Measurements from ENCODE around the gene BICD1. TPM values are rescaled to one million over a fixed set of nuclear protein-coding genes. Genes with fewer than 3 reads are reported as not detected.
A peak's percentile ranks its signal among the peaks of the same experiment; 100 is the strongest.

Gene BICD1
- total and polyA plus RNA-seq, 2 donors (not counting 1 experiment from before 2014, with no cell fraction given), result 15.2 to 93.5 TPM

DNA sequence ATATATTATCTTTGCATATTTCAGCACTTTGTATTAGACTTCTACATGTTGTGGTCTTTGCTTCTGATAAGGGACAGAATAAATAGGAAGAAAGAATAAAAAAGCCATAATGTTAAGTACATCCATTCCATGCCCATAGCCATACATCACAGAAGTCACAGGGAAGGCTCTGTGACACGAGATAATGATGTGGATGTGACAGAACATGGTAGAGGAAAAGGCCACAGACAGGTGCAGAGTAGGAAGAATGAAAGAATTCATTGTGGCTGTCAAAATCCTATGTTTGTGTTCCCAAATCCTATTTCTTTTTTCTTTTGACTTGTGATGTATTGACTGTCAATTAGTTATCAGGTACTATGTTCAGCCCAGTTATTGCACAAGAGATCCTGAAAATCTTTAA lies 38.4 kb downstream of the BICD1 start:
- intact Hi-C loops (cut with micrococcal nuclease), result no loop called here
- peaks cover 0 to 2% (median 0%) of the 10 kb centered on the region in 3 donors for H3K9me3 ChIP-seq (ENCODE audit: control extremely low read depth in 1 of 3, control insufficient read depth in 2 of 3, insufficient read depth in 1 of 3, low read length in 2 of 3)
- no peaks in the 10 kb centered on the region for H4K20me1 ChIP-seq (ENCODE audit: control insufficient read depth, insufficient read depth, low read length, poor library complexity, severe bottlenecking)
- H3K27me3 ChIP-seq (replicated peaks in 1 of 4; ENCODE audit: control extremely low read depth in 1 of 4, control insufficient read depth in 3 of 4, insufficient read depth in 4 of 4, low read length in 3 of 4), result no peaks in the 10 kb centered on the region
- DNase-seq, result no peak
- POLR2A ChIA-PET, result no interaction called here
- no peak overlapping the region for H2AFZ ChIP-seq (ENCODE audit: insufficient read depth, low read depth, low read length, poor library complexity, severe bottlenecking)
- Mint-ChIP-seq H3K4me3 (no peak overlapping the region), H3K4me1 (peaks cover 19% of the 10 kb centered on the region), H3K27ac (no peak overlapping the region), H3K9me3 (ENCODE audit: insufficient read depth) (peaks cover 3% of the 10 kb centered on the region), H3K27me3 (no peaks in the 10 kb centered on the region)
- H3K27ac ChIP-seq (ENCODE audit: low read length in 2 of 2), result no peak overlapping the region
- no peak overlapping the region for H3K4me3 ChIP-seq (ENCODE audit: control extremely low read depth in 1 of 5, extremely low read depth in 1 of 5, insufficient read depth in 1 of 5, low read depth in 2 of 5, low read length in 4 of 5)
- TF ChIP-seq, protein P1, sequence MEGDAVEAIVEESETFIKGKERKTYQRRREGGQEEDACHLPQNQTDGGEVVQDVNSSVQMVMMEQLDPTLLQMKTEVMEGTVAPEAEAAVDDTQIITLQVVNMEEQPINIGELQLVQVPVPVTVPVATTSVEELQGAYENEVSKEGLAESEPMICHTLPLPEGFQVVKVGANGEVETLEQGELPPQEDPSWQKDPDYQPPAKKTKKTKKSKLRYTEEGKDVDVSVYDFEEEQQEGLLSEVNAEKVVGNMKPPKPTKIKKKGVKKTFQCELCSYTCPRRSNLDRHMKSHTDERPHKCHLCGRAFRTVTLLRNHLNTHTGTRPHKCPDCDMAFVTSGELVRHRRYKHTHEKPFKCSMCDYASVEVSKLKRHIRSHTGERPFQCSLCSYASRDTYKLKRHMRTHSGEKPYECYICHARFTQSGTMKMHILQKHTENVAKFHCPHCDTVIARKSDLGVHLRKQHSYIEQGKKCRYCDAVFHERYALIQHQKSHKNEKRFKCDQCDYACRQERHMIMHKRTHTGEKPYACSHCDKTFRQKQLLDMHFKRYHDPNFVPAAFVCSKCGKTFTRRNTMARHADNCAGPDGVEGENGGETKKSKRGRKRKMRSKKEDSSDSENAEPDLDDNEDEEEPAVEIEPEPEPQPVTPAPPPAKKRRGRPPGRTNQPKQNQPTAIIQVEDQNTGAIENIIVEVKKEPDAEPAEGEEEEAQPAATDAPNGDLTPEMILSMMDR (IDR thresholded peaks at IDR 0.05), result no peak
- no peak for TF ChIP-seq EZH2 (IDR thresholded peaks at IDR 0.05; ENCODE audit: borderline replicate concordance, insufficient read depth, low read depth, low read length, poor library complexity, severe bottlenecking)
- H3K4me1 ChIP-seq (ENCODE audit: control insufficient read depth in 2 of 2, insufficient read depth in 2 of 2, low read length in 2 of 2), result peaks cover 14 to 16% of the 10 kb centered on the region in 2 donors
- CTCF ChIA-PET, result no interaction called here
- ATAC-seq (ENCODE audit: low read depth), result no peak
- peaks cover 61% of the 10 kb centered on the region for H3K79me2 ChIP-seq (ENCODE audit: control insufficient read depth, insufficient read depth, low read length)
- no peaks in the 10 kb centered on the region for H3K36me3 ChIP-seq (replicated peaks in 1 of 2; ENCODE audit: control extremely low read depth in 1 of 2, control insufficient read depth in 1 of 2, extremely low read depth in 1 of 2, insufficient read depth in 2 of 2, low read length in 1 of 2)
- no peak overlapping the region for H3K4me2 ChIP-seq (replicated peaks; ENCODE audit: low read depth, low read length, poor library complexity, severe bottlenecking)
- no peak overlapping the region for H3K9ac ChIP-seq (ENCODE audit: low read length)
- no CpG with 5 or more reads among the region's 1 CpG for WGBS (ENCODE audit: insufficient coverage)

DNA sequence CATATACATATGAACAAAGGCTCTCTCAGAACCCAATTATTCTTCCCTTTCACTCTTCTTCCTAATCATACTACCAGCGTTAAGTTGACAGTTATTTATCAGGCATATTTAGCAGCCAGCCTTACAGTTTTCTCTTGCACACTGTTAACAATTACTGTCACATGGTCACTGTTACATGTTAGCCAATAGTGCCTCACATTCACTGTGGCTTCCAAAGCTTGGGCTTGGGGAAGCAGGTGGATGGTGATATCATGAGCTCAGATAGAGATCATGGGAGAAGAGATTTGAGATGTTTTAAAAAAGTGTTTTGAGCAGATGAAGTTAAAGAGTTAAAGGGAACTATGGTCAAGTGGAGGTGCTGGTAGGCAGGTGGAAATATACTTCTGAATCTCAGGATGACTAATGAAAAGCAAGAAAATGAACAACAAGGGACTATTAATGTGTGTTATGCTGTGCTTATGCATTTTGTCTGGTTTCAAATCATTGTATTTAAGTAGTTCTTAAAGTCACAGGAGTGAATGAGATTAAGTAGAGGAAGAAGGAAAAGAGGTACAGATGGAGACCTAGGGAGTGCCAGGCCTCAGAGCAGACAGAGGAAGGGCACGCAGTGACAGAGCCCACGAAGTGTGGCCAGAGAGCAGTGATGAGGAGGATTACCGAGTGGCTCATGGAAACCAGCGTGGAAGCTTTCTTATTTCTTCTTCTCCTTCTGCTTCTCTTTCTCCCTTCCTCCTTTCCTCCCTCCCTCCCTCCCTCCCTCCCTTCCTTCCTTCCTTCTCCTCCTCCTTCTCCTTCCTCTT lies 39.6 kb downstream of the BICD1 start:
- Histone ChIP-seq H3K9ac (ENCODE audit: low read length) (no peak overlapping the region), H3K4me1 (ENCODE audit: control insufficient read depth in 2 of 2, insufficient read depth in 2 of 2, low read length in 2 of 2) (peaks cover 6 to 7% of the 10 kb centered on the region in 2 donors), H3K79me2 (ENCODE audit: control insufficient read depth, insufficient read depth, low read length) (peaks cover 55% of the 10 kb centered on the region), H3K27me3 (replicated peaks in 1 of 4; ENCODE audit: control extremely low read depth in 1 of 4, control insufficient read depth in 3 of 4, insufficient read depth in 4 of 4, low read length in 3 of 4) (no peaks in the 10 kb centered on the region), H3K27ac (ENCODE audit: low read length in 2 of 2) (no peak overlapping the region), H4K20me1 (ENCODE audit: control insufficient read depth, insufficient read depth, low read length, poor library complexity, severe bottlenecking) (no peaks in the 10 kb centered on the region), H3K4me3 (ENCODE audit: control extremely low read depth in 1 of 5, extremely low read depth in 1 of 5, insufficient read depth in 1 of 5, low read depth in 2 of 5, low read length in 4 of 5) (no peak overlapping the region), H3K4me2 (replicated peaks; ENCODE audit: low read depth, low read length, poor library complexity, severe bottlenecking) (peak overlapping the region; percentile 11), H2AFZ (ENCODE audit: insufficient read depth, low read depth, low read length, poor library complexity, severe bottlenecking) (no peak overlapping the region), H3K36me3 (replicated peaks in 1 of 2; ENCODE audit: control extremely low read depth in 1 of 2, control insufficient read depth in 1 of 2, extremely low read depth in 1 of 2, insufficient read depth in 2 of 2, low read length in 1 of 2) (no peaks in the 10 kb centered on the region), H3K9me3 (ENCODE audit: control extremely low read depth in 1 of 3, control insufficient read depth in 2 of 3, insufficient read depth in 1 of 3, low read length in 2 of 3) (peaks cover 0 to 2% (median 0%) of the 10 kb centered on the region in 3 donors)
- H3K27me3 Mint-ChIP-seq, result no peaks in the 10 kb centered on the region
- CTCF ChIA-PET, result interaction anchor here (1.2 kb wide), 1 partner anchor 493 kb away, joined by 3 read pairs; no protein-coding TSS in a partner anchor
- H3K9me3 Mint-ChIP-seq (ENCODE audit: insufficient read depth), result peaks cover 3% of the 10 kb centered on the region
- POLR2A ChIA-PET, result interaction anchor here (0.7 kb wide), 1 partner anchor 120 kb away, joined by 5 read pairs; no protein-coding TSS in a partner anchor
- intact Hi-C loops (cut with micrococcal nuclease), result no loop called here
- TF ChIP-seq, protein P1 (IDR thresholded peaks at IDR 0.05), result no peak
- no peak for TF ChIP-seq EZH2 (IDR thresholded peaks at IDR 0.05; ENCODE audit: borderline replicate concordance, insufficient read depth, low read depth, low read length, poor library complexity, severe bottlenecking)
- DNase-seq (no peak), ATAC-seq (ENCODE audit: low read depth) (no peak)
- H3K4me3 Mint-ChIP-seq, result no peak overlapping the region
- H3K4me1 Mint-ChIP-seq, result peaks cover 9% of the 10 kb centered on the region
- WGBS (ENCODE audit: insufficient coverage), result no CpG with 5 or more reads among the region's 5 CpGs
- H3K27ac Mint-ChIP-seq, result no peak overlapping the region
